Gastroesophageal sphincter (tissue), 3 donors: ENCODE data around the gene UPP2.

Source experiments
- CTCF ChIP-seq, 4 experiments: fragments of 200-600 bp in 2 of 4; fragments of 450-650 bp in 2 of 4; sonication (generic) in 1 of 4; IDR thresholded peaks; one replicate each; pipeline ENCODE4 v1.5.1; 2017 to 2019; ENCODE audit warnings: antibody characterized with exemption in 4 of 4, mild to moderate bottlenecking in 2 of 4, moderate library complexity in 2 of 4
- EP300 ChIP-seq: sonication (generic); formaldehyde crosslinking; IDR thresholded peaks from one replicate; pipeline ENCODE4 v1.6.1; 2017; ENCODE audit warnings: antibody characterized with exemption, mild to moderate bottlenecking
- POLR2A ChIP-seq, 2 donors: fragments of 450-650 bp; IDR thresholded peaks; one replicate each; pipeline ENCODE4 v1.6.1; 2017; ENCODE audit warnings: antibody characterized with exemption in 2 of 2, mild to moderate bottlenecking in 2 of 2, moderate library complexity in 1 of 2
- POLR2AphosphoS5 ChIP-seq: sonication (generic); formaldehyde crosslinking; IDR thresholded peaks from one replicate; pipeline ENCODE4 v1.6.1; 2017; ENCODE audit warnings: antibody characterized with exemption

- TF ChIP-seq POLR2A (IDR thresholded peaks at IDR 0.05): no peak
- no peak for TF ChIP-seq CTCF (IDR thresholded peaks at IDR 0.05)
- TF ChIP-seq POLR2AphosphoS5: no peak
- TF ChIP-seq EP300: no peak
Observed at GRCh38 chr2:158116936-158117335, 15.3 kb downstream of the UPP2 start.
